Left renal cortex interstitium (tissue), 4 donors: Measurements from ENCODE around the gene ACAA2. TPM values are rescaled to one million over a fixed set of nuclear protein-coding genes. Genes with fewer than 3 reads are reported as not detected.

Experiments used
- DNase-seq, 4 donors: peaks; one replicate each; pipeline ENCODE4 v3.0.0-alpha.2; 2013; ENCODE audit warnings: low read depth in 4 of 4, low spot score in 2 of 4, missing footprints in 1 of 4
- polyA plus RNA-seq, 4 donors: library from polyadenylated mRNA; unstranded; fragments of 120-200 nt; gene quantifications; one replicate each; pipeline ENCODE4 v1.2.1, GENCODE V29; 2013; ENCODE audit not compliant: insufficient read length in 4 of 4

ACAA2 gene
- polyA plus RNA-seq, 4 donors: 208 to 282 (median 236) TPM

DNA sequence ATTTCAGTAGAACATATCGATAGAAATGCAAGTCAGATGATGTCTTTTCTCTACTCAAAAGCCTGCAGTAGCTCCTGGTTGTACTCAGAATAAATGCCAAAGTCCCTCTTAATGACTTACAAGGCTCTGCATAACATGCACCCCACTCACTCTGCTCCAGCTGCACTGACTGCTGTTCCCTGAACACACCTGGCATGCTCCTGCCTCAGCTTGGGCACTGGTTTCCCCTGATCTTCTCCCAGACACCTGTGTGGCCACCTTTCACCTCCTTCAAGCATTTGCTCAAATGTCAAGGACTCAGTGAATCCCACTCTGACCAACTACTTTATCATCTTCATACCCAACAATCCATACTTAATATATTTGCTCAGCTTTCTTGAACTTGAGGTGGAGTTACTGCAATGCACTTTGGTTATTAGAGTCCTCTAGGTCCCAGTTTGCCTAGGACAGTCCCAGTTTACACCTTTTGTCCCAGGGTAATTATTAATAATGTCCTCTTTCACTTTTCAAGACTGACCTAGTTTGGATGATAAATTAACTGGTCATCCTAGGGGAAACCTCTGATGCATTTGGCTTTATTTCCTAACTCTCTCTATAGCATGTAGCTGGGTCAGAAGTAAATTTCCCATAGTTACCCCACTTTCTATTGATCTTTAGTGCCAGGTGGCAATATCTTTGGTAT is 44.1 kb downstream of the ACAA2 start:
- DNase-seq: no peak

DNA sequence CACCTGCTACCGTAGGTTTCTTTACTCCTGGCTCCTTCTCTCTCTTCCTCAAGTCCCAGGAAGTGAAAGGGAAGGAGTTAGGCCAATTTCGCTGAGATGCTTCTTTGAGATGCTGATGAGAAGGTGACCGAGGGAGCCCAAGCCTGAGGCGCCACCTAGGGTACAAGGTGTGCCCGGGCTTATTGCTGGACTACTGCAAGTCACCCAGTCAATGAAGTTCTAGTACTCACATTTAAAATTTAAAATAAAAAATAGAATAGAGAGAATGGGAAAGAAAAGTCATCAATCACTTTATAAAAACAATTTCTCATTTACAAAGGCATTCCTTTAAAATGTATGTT is 45.3 kb downstream of the ACAA2 start:
- peak in 3 of 4 donors; percentile 20 to 51 (median 32) for DNase-seq

DNA sequence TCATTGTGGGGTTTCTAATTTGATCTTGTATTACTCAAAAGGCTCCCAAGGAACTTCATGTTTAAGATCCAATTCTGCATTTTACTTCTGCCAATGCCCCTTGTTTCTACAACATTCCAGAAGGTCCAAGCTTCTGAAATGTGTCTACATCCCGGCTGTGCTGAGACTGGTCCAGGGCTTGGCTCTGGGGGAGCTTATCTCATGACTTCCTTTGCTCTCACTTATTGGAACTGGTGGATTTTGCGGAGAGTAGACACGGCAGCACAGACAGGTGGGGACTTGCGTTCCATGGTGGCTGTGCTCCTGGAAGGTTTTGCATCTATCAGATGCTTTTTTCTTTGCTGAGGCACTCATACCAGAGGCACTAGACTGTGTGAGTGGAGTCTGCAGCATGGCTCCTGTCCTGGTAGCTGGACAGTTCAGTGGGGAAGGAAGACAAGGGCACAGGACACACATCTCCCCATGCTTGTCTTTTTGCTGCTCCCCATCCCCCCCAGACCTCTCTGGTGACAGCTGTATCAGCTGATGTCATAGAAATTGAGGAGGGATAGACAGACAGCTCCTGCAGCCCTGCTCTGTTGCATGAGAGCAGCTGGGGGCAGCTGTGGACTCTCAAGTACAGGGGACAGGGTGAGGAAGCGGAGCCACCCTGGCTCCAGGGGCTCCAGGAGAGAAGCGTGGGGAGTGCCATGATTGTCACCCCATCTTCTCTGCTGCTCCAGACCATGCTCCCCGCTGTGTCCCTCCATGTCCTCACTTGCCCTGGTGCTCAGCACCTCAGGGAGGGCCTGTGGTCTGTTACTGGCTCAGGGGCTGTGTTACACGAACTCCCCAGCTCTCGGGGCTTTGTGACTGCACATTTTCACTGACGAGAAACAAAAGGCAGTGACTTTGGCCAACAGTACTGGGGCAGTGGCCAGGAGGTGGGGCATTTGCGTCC is 46.0 kb downstream of the ACAA2 start:
- DNase-seq: no peak

DNA sequence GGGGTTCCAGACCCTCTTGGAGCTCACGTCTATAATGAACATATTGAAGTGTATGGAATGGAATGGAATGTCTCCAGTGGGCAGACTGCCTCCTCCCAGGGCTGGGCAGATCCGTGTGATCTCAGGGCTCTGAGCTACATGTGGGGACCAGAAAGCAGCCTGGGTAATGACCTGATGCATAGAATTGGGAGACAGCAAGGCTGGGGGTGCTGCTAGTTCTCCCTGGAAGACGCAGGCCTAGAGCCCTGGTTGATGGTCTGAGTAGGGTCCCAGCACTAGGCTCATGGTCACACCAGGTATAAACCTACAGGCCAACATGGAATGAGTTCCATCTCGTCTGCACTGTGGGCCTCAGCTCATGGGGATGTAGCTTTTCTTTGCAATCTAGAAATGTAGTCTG is 46.7 kb downstream of the ACAA2 start:
- DNase-seq: no peak

DNA sequence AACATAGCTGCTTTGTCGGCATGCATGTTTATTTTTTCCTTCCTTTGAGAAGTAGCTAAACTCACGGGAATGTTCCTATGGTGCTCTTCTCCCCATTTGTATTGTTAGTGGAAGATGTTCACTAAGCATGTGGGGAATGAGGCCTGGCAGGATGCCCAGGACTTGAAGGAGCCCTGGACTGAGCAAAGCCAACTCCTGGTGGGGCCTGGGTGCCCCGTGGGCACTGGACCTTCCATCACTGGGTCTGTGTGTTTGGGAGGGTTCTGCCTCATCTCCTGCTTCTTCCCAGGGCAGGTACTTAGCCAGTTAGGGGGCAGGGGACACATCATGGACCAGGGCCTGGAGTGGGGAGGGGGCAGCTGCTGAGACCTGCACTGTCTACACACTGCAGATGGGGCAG is 49.3 kb downstream of the ACAA2 start:
- no peak for DNase-seq

DNA sequence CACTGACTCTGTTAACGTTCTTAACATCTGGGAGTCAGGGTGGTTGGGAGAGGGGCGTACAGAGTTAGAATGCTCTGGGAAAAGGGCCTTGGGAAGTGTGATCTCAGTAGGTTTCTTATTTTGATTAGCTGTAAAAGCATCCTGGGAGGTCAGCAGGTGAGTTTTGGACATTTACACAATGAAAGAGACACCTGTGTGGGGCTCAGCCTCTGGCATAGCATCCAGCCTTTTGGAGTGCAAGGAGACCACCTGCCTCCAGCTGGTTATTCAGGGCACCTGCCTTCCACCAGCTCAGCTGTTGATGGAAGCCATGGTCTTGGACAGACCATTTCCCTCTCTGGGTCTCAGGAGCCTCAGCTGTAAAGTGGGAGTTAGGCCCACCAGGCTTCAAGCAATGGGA is 49.7 kb downstream of the ACAA2 start:
- DNase-seq: no peak

DNA sequence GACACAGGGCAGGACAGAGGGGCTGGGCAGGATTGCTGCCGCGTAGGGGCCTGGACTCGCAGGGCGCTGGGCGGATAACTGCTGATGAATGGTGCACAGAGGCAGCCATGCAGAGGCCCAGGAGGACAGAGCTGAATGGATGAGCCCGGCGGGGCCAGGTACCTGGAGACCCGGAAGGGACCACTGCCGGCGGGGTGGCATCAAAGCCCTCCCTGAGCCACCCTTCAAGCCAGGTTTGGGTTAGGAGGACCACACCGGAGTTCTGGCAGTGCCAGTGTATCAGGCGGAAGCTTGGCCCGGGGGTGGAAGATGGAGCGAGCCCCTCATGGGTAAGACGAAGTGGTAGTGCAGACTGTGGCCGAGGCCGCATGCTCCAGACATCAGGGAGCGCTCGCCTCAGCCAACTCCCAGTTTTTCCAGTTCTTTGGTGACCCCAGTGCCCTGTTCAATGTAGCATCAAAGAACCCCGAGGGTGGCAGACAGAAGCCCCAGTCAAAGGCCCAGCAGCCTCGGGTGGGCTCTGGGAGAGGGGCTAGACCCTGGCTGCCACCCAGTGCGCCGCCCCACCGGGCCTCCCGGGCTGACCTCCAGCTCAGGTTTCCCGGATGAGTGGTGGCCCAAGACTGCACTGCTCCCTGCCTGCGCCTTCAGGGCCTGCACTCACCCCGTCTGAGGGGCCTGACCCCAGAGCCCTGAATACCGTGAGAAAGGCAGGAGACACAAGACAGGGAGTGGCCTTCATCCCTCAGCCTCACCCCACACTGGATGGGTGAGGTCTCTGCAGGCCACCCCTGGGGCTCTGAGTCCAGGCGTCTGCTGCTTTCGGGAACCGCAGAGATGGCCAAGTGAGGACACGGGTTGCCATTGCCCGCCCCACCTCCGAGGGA is 50.9 kb downstream of the ACAA2 start:
- DNase-seq: no peak

DNA sequence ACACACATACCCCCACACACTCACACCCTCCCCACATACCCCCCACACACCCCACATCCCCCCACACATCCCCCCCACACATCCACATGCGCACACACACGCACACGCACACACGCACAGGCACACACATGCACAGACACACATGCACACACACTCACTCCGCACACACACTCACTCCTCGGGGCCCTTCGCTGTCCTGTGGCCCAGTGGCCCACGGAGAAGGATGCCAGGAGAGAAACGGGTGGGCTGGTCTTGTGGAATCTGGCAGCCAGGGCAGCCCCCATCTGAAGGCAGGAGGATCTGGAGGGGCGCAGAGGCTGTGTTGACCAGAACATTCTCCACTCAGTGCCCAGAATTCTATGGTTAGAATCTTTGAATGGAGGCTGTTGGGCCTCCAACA is 51.6 kb downstream of the ACAA2 start:
- DNase-seq: no peak

DNA sequence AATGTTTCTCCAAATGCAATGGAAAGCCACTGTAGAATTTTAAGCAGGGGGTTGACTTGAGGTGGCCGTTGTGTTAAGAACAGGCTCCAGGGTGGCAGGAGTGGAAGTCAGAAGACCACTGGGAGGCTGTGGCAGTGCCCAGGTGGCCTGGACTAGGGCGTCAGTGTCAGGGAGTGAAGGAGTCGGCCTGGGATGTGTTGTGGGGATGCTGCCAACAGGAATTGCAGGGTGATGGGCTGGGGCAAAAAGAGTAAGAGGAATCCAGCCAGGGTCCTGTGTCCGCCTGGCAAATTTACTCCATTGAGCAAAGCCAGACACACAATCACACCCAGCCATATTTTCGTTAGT is 55.1 kb downstream of the ACAA2 start:
- DNase-seq: no peak

DNA sequence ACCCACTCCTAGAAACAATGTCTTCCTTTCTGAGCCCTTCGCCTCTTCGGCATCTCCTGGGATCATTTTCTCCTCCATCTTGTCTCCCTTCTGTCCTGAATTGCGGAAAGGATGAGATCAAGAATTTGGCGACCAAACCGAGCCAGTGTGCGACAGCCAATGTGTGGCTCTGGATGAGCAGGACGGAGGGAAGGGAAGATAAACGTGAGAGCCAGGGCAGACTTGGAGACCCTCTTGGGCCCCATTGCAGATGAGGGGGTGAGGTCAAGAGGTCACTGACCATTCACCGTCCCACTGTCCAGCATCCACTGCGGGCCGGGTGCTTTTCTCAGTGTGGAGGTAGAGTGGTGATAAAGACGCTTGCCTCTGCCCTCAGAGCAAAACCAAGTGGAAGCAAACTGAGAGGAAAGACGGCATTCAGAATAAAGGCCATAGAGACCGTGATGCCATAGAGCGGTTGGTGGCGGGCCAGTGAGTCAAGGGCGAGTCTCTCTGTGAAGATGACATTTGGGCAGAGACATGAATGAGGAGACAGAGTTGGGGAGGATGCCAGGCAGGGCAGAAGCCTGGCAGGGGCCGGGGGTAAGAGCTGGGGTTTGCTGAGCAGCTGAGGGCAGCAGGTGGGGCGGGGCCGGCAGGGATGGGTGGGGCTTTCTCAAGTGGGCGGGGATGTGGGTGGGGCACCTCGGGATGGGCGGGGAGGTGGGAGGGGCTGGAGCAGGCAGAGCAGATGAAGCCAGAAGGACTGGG is 55.6 kb downstream of the ACAA2 start:
- DNase-seq: no peak

DNA sequence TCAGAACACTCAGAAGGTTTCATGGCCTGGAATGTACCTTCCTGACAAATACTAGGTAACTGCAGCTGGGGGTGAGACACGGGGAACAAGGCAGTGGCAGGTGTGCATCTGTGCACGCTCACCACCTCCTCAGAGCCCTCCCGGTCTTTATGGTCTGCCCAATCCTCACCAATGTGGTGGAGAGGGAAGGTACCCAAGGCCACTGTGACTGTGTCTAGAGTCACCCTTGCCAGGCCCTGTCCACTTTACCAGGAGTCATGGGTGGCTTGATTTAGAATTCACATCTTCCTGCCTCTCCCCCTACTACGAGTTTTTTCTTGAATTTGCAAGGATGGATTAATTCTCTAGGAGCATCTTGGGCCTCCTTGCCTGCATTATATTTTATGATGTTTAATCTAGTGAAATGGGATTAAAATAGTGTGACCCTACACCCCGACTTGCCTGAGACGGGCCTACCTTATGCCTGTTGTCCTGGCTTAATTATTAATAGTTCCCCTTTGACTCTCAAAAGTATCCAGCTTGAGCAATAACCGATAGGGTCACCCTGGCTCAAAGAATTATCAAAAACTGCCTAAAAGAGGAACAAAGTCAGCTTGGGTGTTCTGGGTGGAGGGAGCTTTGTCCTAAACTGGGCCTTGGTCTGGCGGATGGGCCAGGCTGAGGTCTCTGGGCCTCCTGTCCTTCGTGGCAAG is 56.5 kb downstream of the ACAA2 start:
- no peak for DNase-seq

DNA sequence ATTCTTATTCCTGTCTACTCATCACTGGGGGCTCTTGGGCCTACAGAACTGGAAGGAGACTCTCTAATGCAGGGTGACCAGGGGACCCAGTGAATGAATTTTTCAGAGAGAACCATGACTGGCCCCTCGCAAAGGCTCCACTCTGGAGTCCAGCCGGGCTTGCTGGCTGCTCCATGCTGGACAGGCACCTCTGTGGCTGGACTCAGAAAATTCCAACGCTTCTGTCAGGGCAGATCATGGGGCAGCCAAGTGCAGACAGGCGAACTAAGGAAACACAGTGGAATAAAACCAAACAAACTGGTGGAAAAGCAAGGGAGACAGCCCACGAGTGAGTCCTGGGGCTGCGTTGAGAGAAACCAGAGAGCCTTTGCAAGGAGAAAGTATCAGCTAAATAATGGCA is 57.2 kb downstream of the ACAA2 start:
- no peak for DNase-seq

DNA sequence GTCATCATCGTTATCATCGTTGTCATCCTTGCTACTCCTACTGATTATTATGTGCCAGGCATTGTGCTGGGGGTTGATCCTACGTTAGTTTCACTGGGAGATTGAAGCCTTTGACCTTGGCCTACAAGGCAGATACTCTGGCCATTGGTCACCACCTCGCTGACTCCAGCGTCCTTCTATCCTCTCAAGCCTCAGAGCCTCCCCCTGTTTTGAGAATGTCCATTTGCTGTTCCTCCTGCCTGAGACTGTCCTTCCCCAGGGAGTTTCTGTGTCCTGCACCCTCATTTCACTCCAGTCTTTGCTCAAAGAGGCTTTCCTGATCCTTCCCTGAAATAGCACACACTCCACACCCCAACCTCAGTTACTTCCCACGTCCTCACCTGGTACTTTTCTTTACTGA is 57.8 kb downstream of the ACAA2 start:
- no peak for DNase-seq

DNA sequence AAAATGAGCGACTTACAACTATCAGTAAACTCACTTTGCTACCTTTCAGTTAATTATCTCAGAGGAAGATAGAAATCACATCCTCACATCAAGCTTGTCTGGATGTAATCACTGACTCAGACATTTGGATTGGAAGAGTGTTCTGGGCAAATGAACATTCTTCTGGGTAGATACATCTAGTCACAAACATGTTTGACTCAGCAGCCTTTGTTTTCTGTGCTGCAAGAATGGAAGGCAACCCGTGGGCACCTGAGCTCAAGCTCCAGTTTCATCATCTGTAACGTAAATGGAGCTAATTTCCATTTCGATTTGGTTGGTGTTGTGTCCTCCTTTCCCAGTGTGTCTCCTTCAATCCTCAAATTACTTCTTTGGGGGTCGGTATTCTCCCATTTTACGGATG is 58.5 kb downstream of the ACAA2 start:
- no peak for DNase-seq

DNA sequence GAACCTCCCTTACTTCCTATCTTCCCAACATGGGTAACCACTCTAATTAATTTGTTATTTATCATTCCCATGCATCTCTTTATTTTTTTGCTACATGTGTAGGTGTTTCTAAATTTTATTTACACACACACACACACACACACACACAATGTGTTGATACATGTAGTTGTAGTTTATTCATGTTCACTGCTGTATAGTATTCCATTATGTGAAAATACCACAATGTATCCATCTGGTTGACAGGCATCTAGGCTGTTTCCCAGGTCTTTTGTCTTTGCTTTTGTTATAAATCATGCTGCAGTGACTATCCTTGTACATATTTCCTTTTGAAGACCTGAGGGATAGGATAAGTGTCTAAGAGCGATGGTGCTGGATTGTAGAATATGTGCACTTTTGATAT is 59.7 kb downstream of the ACAA2 start:
- DNase-seq: no peak

DNA sequence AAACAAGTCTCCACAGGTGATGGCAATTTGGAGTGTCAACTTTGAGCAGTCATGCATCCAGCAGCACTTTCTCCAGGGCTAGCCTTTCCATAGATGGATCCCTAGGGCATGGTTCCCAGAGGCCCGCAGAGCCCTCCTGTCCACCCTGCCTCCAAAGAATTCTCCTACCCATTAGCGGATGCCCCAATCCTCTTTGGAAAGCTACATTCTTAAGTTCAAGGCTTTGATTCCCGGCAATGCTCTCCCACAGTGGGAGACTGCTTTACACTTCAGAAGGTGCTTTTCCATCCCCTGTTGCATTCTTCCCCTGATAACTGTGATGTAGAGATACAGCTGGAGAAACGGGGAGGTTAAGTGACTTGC is 61.3 kb downstream of the ACAA2 start:
- no peak for DNase-seq

DNA sequence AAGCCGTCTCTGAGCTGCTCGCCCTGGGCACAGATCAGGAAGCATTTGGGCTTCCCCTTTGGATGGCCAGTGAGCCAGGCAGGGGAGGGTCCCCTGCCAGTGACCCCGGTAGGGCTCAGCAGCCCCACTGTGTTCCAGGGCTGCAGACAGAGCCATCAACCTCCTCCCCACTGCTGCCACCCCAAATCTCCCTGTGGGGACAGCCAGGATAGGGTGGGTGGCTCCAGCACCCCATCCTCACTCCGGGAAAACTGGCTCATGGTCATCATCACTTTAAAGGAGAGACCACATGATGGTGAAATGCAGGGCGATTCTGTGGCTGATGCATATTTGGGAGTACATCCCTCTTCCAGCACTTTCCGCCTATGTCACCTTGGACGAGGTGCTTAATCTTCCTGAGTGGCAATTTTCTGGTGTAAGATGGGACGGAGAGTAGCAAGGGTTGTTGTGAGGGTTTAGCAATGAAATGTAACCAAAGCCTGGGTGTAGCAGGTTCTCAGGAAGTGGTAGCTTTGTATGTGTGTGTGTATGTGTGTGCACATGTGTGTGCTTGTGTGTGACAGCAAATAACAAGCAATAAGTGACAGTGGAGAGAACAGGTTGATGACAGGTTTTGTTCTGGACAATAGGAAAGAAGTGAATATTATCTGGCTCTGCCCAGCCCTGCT is 61.8 kb downstream of the ACAA2 start:
- DNase-seq: no peak

DNA sequence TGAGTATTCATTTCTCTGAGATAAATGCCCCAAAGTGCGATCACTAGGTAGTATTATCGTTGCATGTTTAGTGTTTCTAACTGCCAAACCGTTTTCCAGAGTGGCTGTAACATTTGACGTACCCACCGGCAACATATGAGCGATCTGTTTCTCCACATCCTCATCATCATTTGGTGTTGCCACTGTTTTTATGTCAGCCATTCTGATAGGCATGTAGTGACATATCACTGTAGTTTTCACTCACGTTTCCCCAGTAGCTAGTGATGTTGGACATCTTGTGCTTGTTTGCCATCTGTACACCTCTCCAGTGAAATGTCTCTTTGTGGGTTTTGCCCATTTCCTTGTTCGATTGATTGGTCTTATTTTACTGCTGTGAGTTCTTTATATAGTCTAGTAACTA is 63.8 kb downstream of the ACAA2 start:
- no peak for DNase-seq

DNA sequence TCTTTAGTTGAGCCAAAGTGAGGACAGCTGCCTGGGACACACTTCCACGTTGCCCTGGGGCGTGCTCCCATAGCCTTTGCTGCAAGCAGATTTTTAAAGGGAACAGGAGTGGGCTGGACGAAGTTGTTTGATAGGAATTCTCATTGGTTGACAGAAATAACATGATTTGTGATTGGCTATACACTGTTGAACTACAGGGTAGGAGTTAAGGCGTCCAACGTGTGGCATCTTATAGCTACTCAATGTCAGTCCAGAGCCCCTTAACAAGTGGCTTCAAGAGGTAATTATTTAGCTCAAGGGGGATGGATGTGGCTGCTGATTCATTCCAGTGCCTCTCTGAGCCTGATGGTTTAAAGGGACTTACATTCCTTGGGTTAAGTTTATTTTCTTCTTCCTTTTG is 65.5 kb downstream of the ACAA2 start:
- no peak for DNase-seq
